SK-N-SH treated with all-trans-retinoic acid at 6 μM for 48 hours (cell line): ENCODE measurements around the gene RADX.

Experiments used
- ATAC-seq: fragments of 200-7000 bp; cut with Tn5 transposase; 3 replicates; pipeline ENCODE4 v1.9.1; 2020; ENCODE audit warnings: mild to moderate bottlenecking, moderate library complexity
- ARNTL ChIP-seq: fragments of 450-650 bp; formaldehyde crosslinking; IDR thresholded peaks from 2 replicates; pipeline ENCODE4 v1.5.0; 2020; ENCODE audit warnings: low read depth, mild to moderate bottlenecking, moderate library complexity, borderline replicate concordance
- BACH2 ChIP-seq: fragments of 250-450 bp; sonication (Bioruptor Pico); IDR thresholded peaks from 2 replicates; pipeline ENCODE4 v1.9.0; 2021; ENCODE audit warnings: mild to moderate bottlenecking, borderline replicate concordance
- CSDC2 ChIP-seq: fragments of 250-450 bp; sonication (Bioruptor Pico); IDR thresholded peaks from 2 replicates; pipeline ENCODE4 v1.5.0; 2020; ENCODE audit warnings: mild to moderate bottlenecking, moderate library complexity
- ESRRG ChIP-seq: fragments of 250-450 bp; sonication (Bioruptor Pico); IDR thresholded peaks from 2 replicates; pipeline ENCODE4 v1.6.1; 2021; ENCODE audit warnings: mild to moderate bottlenecking
- GLIS3 ChIP-seq: fragments of 250-450 bp; sonication (Bioruptor Pico); IDR thresholded peaks from 2 replicates; pipeline ENCODE4 v1.5.0; 2020; ENCODE audit warnings: mild to moderate bottlenecking, moderate library complexity
- ISL1 ChIP-seq: fragments of 250-450 bp; sonication (Bioruptor Pico); IDR thresholded peaks from 2 replicates; pipeline ENCODE4 v2.1.2; 2022; ENCODE audit warnings: mild to moderate bottlenecking, moderate library complexity
- OSR1 ChIP-seq: fragments of 250-450 bp; sonication (Bioruptor Pico); IDR thresholded peaks from 2 replicates; pipeline ENCODE4 v1.8.0; 2022; ENCODE audit warnings: moderate library complexity, mild to moderate bottlenecking, inconsistent platforms
- PPARA ChIP-seq: fragments of 250-450 bp; sonication (Bioruptor Pico); IDR thresholded peaks from 2 replicates; pipeline ENCODE4 v1.5.0; 2020; ENCODE audit warnings: mild to moderate bottlenecking, borderline replicate concordance
- RARB ChIP-seq: fragments of 250-450 bp; sonication (Bioruptor Pico); IDR thresholded peaks from 2 replicates; pipeline ENCODE4 v1.8.0; 2021; ENCODE audit warnings: mild to moderate bottlenecking, moderate library complexity
- TCF4 ChIP-seq: fragments of 250-450 bp; sonication (Bioruptor Pico); IDR thresholded peaks from 2 replicates; pipeline ENCODE4 v1.8.0; 2021; ENCODE audit warnings: mild to moderate bottlenecking, moderate library complexity, borderline replicate concordance
- TOX ChIP-seq: fragments of 250-450 bp; sonication (Bioruptor Pico); IDR thresholded peaks from 2 replicates; pipeline ENCODE4 v1.8.0; 2021; ENCODE audit warnings: mild to moderate bottlenecking, moderate library complexity, borderline replicate concordance
- ZC3H10 ChIP-seq: fragments of 250-450 bp; sonication (Bioruptor Pico); IDR thresholded peaks from 2 replicates; pipeline ENCODE4 v1.5.1; 2021; ENCODE audit warnings: mild to moderate bottlenecking, moderate library complexity
- ZFP3 ChIP-seq: fragments of 250-450 bp; sonication (Bioruptor Pico); IDR thresholded peaks from 2 replicates; pipeline ENCODE4 v1.5.0; 2020; ENCODE audit warnings: mild to moderate bottlenecking, moderate library complexity
- ZFP30 ChIP-seq: fragments of 450-650 bp; formaldehyde crosslinking; IDR thresholded peaks from 2 replicates; pipeline ENCODE4 v1.5.0; 2022; ENCODE audit warnings: mild to moderate bottlenecking, moderate library complexity
- ZNF565 ChIP-seq: fragments of 450-650 bp; formaldehyde crosslinking; conservative IDR thresholded peaks from 2 replicates; pipeline ENCODE4 v1.5.0; 2020; ENCODE audit warnings: low read depth, mild to moderate bottlenecking, moderate library complexity
- ZNF70 ChIP-seq: fragments of 450-650 bp; formaldehyde crosslinking; IDR thresholded peaks from 2 replicates; pipeline ENCODE4 v1.5.0; 2020; ENCODE audit warnings: mild to moderate bottlenecking, moderate library complexity
- ZNF8 ChIP-seq: fragments of 450-650 bp; formaldehyde crosslinking; IDR thresholded peaks from 2 replicates; pipeline ENCODE4 v1.5.0; 2020; ENCODE audit warnings: mild to moderate bottlenecking, moderate library complexity
- TF ChIP-seq, protein P1 (sequence below): fragments of 250-450 bp; sonication (Bioruptor Pico); IDR thresholded peaks from 2 replicates; pipeline ENCODE4 v1.8.0; 2021; ENCODE audit warnings: low read depth, mild to moderate bottlenecking, moderate library complexity, borderline replicate concordance
- TF ChIP-seq, protein P2 (sequence below): fragments of 250-450 bp; sonication (Bioruptor Pico); IDR thresholded peaks from 2 replicates; pipeline ENCODE4 v1.5.1; 2021; ENCODE audit warnings: mild to moderate bottlenecking, moderate library complexity
- TF ChIP-seq, protein P3 (sequence below): fragments of 250-450 bp; sonication (Bioruptor Pico); IDR thresholded peaks from 2 replicates; pipeline ENCODE4 v1.8.0; 2020; ENCODE audit warnings: mild to moderate bottlenecking, moderate library complexity, borderline replicate concordance

RADX gene

DNA sequence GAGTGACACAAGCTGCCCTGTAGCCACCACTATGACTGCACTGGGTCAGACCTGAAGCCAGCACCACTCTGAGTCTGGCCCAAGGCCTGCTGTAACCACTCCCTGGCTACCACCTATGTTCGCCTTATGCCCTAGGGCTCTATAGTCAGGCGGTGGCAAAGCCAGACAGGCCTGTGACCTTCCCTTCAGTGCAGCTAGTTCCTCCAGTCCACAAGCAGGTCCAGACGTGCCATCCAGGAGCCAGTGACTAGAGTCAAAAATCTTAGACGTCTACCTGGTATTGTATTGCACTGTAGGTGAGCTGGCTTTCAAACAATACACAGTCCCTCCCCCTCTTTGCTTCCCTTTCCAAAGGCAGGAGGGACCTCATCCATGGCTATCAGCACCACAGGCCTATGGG, 60.7 kb downstream of the RADX start:
- TF ChIP-seq OSR1 (CRISPR knock-in tag) (no peak), ESRRG (CRISPR knock-in tag) (no peak), BACH2 (no peak), ISL1 (no peak), ARNTL (CRISPR knock-in tag) (no peak)
- TF ChIP-seq, protein P1, sequence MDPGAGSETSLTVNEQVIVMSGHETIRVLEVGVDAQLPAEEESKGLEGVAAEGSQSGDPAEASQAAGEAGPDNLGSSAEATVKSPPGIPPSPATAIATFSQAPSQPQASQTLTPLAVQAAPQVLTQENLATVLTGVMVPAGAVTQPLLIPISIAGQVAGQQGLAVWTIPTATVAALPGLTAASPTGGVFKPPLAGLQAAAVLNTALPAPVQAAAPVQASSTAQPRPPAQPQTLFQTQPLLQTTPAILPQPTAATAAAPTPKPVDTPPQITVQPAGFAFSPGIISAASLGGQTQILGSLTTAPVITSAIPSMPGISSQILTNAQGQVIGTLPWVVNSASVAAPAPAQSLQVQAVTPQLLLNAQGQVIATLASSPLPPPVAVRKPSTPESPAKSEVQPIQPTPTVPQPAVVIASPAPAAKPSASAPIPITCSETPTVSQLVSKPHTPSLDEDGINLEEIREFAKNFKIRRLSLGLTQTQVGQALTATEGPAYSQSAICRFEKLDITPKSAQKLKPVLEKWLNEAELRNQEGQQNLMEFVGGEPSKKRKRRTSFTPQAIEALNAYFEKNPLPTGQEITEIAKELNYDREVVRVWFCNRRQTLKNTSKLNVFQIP (CRISPR knock-in tag): no peak
- TF ChIP-seq, protein P2, sequence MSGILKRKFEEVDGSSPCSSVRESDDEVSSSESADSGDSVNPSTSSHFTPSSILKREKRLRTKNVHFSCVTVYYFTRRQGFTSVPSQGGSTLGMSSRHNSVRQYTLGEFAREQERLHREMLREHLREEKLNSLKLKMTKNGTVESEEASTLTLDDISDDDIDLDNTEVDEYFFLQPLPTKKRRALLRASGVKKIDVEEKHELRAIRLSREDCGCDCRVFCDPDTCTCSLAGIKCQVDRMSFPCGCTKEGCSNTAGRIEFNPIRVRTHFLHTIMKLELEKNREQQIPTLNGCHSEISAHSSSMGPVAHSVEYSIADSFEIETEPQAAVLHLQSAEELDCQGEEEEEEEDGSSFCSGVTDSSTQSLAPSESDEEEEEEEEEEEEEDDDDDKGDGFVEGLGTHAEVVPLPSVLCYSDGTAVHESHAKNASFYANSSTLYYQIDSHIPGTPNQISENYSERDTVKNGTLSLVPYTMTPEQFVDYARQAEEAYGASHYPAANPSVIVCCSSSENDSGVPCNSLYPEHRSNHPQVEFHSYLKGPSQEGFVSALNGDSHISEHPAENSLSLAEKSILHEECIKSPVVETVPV (CRISPR knock-in tag): no peak
- no peak for ATAC-seq

DNA sequence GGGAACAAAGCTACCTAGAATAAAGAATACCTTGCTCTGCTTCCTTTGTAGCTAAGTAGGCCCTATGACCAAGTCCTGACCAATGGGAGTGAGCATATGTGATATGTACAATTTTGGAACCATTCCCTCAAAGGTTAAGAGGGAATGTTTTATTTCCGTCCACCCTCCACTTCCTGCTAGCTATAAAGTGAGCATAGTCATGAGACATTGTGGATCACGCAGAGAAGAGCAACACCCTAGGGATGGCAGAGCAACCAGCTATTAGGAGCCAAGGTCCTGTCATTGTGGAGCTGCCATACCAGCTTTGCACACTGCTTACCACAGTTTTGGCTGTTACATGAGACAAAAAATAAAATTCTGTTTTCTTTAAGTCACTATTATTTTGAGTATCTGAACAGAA, 68.9 kb downstream of the RADX start:
- TF ChIP-seq CSDC2 (CRISPR knock-in tag) (no peak), ARNTL (CRISPR knock-in tag) (no peak), BACH2 (no peak), ISL1 (no peak)
- TF ChIP-seq, protein P3, sequence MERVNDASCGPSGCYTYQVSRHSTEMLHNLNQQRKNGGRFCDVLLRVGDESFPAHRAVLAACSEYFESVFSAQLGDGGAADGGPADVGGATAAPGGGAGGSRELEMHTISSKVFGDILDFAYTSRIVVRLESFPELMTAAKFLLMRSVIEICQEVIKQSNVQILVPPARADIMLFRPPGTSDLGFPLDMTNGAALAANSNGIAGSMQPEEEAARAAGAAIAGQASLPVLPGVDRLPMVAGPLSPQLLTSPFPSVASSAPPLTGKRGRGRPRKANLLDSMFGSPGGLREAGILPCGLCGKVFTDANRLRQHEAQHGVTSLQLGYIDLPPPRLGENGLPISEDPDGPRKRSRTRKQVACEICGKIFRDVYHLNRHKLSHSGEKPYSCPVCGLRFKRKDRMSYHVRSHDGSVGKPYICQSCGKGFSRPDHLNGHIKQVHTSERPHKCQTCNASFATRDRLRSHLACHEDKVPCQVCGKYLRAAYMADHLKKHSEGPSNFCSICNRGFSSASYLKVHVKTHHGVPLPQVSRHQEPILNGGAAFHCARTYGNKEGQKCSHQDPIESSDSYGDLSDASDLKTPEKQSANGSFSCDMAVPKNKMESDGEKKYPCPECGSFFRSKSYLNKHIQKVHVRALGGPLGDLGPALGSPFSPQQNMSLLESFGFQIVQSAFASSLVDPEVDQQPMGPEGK (CRISPR knock-in tag): no peak
- no peak for ATAC-seq

DNA sequence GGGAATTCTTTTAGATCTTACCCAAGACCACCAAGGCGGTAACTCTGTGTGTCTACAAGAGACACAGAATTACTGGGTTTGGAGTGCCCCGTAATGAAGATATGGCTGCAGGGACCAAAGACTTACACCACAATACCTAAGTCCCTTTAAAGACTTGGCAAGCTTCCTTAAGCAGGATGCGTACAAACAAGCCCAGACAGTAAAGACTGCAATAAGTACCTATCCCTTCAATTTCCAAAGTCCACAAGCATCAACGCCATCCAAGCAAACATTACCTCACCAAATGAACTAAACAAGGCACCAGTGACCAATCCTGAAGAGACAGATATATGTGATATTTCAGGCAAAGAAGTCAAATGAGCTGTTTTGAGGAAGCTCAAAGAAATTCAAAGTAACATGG, 72.4 kb downstream of the RADX start:
- TF ChIP-seq ZNF70 (CRISPR knock-in tag): no peak
- no peak for ATAC-seq

DNA sequence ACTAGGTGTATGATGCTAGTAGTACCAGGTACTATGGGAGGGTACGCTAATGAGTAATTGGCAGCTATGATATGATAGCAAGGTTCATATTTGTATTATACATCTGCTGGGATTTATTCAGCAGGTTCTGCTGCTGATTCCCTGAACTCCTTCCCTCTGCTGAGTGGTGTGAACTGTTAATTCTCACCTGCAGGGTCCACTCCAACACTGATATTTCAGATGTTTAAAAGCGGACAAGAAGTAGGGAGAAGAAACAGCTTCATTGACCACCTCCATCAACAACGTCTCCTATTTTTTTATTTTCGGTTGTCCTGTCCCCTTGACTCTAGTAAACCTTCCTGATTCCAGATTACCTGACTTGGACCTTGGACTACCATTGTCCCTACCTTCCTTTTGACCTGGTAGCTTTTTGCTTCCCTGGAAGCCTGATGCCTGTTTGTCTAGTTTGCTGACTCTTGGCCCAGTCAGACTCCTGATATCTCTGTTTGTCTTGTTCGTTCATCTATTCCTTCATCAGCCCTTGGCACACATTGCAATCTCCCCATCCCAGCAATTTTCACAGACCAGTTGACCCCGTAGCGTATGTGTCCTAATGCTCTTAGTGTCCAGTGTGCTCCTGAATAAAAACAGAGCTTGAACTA, 80.8 kb downstream of the RADX start:
- no peak for ATAC-seq
- no peak for TF ChIP-seq TCF4 (CRISPR knock-in tag)
- TF ChIP-seq ESRRG (CRISPR knock-in tag): no peak
- no peak for TF ChIP-seq PPARA
- no peak for TF ChIP-seq ARNTL (CRISPR knock-in tag)
- TF ChIP-seq, protein P2 (CRISPR knock-in tag): no peak
- TF ChIP-seq CSDC2 (CRISPR knock-in tag): no peak
- TF ChIP-seq, protein P3 (CRISPR knock-in tag): no peak
- no peak for TF ChIP-seq ZFP30 (CRISPR knock-in tag)
- TF ChIP-seq BACH2: no peak
- TF ChIP-seq RARB (CRISPR knock-in tag): no peak
- TF ChIP-seq GLIS3 (CRISPR knock-in tag): no peak
- TF ChIP-seq ZNF70 (CRISPR knock-in tag): no peak
- TF ChIP-seq ZNF8 (CRISPR knock-in tag): no peak
- TF ChIP-seq OSR1 (CRISPR knock-in tag): no peak
- no peak for TF ChIP-seq ISL1
- TF ChIP-seq, protein P1 (CRISPR knock-in tag): no peak
- TF ChIP-seq ZFP3 (CRISPR knock-in tag): no peak
- no peak for TF ChIP-seq TOX (CRISPR knock-in tag)
- TF ChIP-seq ZC3H10 (CRISPR knock-in tag): no peak
- no peak for TF ChIP-seq ZNF565 (CRISPR knock-in tag)
